ENCODE measurements around the gene NENF.

The NENF gene

DNA sequence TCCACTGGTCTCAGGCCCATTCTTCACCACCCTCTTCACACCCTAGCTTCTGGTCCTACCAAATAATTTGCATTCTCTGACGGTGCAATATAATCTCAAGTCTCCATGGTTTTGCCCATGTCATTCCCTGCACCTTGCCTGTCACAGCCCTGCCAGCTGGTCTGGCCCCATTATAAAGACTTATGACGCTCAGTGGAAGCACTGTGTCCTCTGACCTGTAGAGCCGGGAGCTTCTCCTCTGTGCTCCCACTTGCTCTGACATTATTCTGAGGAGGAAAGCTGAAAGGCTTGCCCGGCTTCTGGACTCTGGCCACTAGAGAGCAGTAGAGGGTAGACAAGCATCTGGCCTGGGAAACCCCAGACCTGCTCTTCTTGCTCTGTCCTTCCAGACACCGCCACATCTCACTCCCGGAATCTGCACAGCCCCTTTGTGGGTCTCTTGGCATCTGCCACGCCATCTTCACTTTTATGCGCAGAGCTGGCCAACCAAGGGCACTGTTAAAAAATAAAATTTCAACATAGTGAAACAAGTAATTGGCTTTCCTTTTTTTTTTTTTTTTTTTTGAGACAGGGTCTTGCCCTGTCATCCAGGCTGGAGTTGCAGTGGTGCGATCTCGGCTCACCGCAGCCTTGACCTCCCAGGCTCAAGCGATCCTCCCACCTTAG is 44.4 kb downstream of the NENF start:
- TF ChIP-seq CREB1 (IDR thresholded peaks at IDR 0.05; ENCODE audit: low read depth) (no peak), EP300 (IDR thresholded peaks at IDR 0.05; ENCODE audit: borderline replicate concordance) (no peak), EGR1 (IDR thresholded peaks at IDR 0.05) (no peak), TCF12 (IDR thresholded peaks at IDR 0.05; ENCODE audit: low read depth) (no peak), NFIC (IDR thresholded peaks at IDR 0.05) (peak; percentile 23; the same call in 1 of the 2 replicates), RAD21 (IDR thresholded peaks at IDR 0.05; ENCODE audit: low read depth) (peak; percentile 95)

DNA sequence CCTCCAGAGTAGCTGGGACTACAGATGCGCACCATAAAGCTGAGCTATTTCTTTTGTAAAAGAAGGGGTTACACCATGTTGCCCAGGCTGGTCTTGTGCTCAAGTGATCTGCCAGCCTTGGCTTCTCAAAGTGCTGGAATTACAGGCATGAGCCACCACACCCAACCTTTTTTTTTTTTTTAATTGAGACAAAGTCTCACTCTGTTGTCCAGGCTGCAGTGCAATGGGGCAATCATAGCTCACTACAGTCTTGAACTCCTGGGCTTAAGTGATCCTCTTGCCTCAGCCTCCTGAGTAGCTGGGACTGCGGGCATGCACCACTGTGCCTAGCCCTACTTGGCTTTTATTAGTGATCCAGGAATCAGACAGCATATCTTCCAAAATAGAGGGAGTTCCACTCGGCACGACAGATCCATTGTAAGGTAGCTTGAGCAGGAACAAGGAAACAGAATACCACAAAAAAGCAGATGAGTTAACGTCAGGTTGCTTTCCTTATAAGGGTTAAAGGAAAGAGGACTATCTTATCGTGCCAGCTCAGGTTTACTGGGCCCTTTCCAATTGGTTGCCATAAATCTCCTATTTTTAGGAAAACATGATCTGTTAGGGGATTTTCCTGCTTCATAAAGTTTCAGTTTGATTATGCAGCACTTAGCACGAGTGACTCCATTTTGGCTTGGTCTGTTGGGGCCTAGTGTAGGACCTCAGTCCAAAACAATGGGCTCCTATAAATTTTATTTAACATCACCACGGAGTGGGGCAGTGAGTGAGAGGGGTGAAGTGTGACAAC is 45.2 kb downstream of the NENF start:
- 0 out of 2 replicates have a peak, but pooled peaks have one; percentile 21 for TF ChIP-seq TEAD4 (IDR thresholded peaks at IDR 0.05)
- TF ChIP-seq YY1 (IDR thresholded peaks at IDR 0.05; ENCODE audit: low read depth), result peak; percentile 50; the same call in 1 of the 2 replicates
- TF ChIP-seq, protein P1, sequence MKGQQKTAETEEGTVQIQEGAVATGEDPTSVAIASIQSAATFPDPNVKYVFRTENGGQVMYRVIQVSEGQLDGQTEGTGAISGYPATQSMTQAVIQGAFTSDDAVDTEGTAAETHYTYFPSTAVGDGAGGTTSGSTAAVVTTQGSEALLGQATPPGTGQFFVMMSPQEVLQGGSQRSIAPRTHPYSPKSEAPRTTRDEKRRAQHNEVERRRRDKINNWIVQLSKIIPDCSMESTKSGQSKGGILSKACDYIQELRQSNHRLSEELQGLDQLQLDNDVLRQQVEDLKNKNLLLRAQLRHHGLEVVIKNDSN (IDR thresholded peaks at IDR 0.05), result no peak
- TF ChIP-seq CEBPB (IDR thresholded peaks at IDR 0.05), result no peak
- no peak for TF ChIP-seq CREB1 (IDR thresholded peaks at IDR 0.05; ENCODE audit: low read depth)
- TF ChIP-seq EGR1 (IDR thresholded peaks at IDR 0.05), result no peak
- TF ChIP-seq, protein P2, sequence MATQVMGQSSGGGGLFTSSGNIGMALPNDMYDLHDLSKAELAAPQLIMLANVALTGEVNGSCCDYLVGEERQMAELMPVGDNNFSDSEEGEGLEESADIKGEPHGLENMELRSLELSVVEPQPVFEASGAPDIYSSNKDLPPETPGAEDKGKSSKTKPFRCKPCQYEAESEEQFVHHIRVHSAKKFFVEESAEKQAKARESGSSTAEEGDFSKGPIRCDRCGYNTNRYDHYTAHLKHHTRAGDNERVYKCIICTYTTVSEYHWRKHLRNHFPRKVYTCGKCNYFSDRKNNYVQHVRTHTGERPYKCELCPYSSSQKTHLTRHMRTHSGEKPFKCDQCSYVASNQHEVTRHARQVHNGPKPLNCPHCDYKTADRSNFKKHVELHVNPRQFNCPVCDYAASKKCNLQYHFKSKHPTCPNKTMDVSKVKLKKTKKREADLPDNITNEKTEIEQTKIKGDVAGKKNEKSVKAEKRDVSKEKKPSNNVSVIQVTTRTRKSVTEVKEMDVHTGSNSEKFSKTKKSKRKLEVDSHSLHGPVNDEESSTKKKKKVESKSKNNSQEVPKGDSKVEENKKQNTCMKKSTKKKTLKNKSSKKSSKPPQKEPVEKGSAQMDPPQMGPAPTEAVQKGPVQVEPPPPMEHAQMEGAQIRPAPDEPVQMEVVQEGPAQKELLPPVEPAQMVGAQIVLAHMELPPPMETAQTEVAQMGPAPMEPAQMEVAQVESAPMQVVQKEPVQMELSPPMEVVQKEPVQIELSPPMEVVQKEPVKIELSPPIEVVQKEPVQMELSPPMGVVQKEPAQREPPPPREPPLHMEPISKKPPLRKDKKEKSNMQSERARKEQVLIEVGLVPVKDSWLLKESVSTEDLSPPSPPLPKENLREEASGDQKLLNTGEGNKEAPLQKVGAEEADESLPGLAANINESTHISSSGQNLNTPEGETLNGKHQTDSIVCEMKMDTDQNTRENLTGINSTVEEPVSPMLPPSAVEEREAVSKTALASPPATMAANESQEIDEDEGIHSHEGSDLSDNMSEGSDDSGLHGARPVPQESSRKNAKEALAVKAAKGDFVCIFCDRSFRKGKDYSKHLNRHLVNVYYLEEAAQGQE (IDR thresholded peaks at IDR 0.05; ENCODE audit: low read depth), result no peak
- no peak for TF ChIP-seq TCF12 (IDR thresholded peaks at IDR 0.05; ENCODE audit: low read depth)
- TF ChIP-seq TAF1 (IDR thresholded peaks at IDR 0.05; ENCODE audit: low read depth), result no peak
- TF ChIP-seq, protein P3, sequence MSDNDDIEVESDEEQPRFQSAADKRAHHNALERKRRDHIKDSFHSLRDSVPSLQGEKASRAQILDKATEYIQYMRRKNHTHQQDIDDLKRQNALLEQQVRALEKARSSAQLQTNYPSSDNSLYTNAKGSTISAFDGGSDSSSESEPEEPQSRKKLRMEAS (IDR thresholded peaks at IDR 0.05), result no peak

DNA sequence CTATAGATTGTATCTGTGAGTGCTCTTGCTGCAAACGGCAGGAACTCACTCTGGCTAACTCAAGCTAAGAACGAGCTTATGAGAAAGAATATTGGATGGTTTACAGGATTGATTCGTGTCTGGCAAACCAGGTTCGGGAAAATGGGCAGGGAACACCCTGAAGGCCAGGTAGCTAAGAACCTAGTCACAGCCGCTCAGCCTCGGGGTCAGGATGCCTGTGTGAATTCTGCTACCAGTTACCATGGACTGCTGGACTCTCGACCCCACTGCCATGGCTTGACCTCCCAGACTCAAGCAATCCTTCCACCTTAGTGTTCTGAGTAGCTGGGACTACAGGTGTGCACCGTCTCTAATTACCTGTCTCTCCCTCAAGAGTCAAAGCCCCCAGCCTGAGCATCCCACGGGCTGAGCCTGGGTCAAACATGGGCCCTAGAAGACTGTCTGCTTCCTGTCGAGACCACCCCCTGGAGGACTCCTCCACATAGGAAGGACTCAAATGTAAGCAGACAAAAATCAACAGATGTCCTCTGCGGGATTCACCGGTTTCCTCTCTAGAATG is 45.8 kb downstream of the NENF start:
- TF ChIP-seq, protein P3 (IDR thresholded peaks at IDR 0.05), result no peak
- TF ChIP-seq CEBPB (IDR thresholded peaks at IDR 0.05), result no peak
- no peak for TF ChIP-seq RAD21 (IDR thresholded peaks at IDR 0.05; ENCODE audit: low read depth)
- no peak for TF ChIP-seq TCF12 (IDR thresholded peaks at IDR 0.05; ENCODE audit: low read depth)
- no peak for TF ChIP-seq YY1 (IDR thresholded peaks at IDR 0.05; ENCODE audit: low read depth)
- no peak for TF ChIP-seq EGR1 (IDR thresholded peaks at IDR 0.05)
- TF ChIP-seq TEAD4 (IDR thresholded peaks at IDR 0.05), result no peak
- no peak for TF ChIP-seq TAF1 (IDR thresholded peaks at IDR 0.05; ENCODE audit: low read depth)
- TF ChIP-seq, protein P2 (IDR thresholded peaks at IDR 0.05; ENCODE audit: low read depth), result no peak
- TF ChIP-seq CREB1 (IDR thresholded peaks at IDR 0.05; ENCODE audit: low read depth), result no peak
- TF ChIP-seq, protein P1 (IDR thresholded peaks at IDR 0.05), result no peak
- no peak for TF ChIP-seq EP300 (IDR thresholded peaks at IDR 0.05; ENCODE audit: borderline replicate concordance)
- TF ChIP-seq FOXM1 (IDR thresholded peaks at IDR 0.05; ENCODE audit: borderline replicate concordance, low read depth), result no peak
- no peak for TF ChIP-seq NFIC (IDR thresholded peaks at IDR 0.05)
- TF ChIP-seq ZBTB7A (IDR thresholded peaks at IDR 0.05; ENCODE audit: low read depth), result no peak

DNA sequence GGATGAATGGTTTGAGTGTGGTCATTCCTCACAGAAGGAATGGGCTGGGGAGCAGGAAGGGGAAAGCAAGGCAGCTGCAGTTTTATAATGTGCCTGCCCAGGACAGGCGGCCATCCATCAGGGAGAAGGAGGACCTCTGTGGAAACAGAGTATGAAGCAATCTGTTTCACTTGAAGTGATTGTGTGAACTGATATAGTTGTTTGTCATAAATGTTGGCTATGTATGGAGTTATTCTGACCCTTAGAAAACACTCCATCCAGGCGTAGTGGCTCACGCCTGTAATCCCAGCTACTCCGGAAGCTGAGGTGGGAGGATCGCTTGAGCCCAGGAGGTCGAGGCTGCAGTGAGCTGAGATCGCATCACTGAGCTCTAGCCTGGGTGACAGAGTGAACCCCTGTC is 46.5 kb downstream of the NENF start:
- TF ChIP-seq, protein P2 (IDR thresholded peaks at IDR 0.05; ENCODE audit: low read depth), result no peak
- TF ChIP-seq EP300 (IDR thresholded peaks at IDR 0.05; ENCODE audit: borderline replicate concordance), result no peak
- TF ChIP-seq FOXM1 (IDR thresholded peaks at IDR 0.05; ENCODE audit: borderline replicate concordance, low read depth), result no peak
- no peak for TF ChIP-seq CREB1 (IDR thresholded peaks at IDR 0.05; ENCODE audit: low read depth)
- TF ChIP-seq NFIC (IDR thresholded peaks at IDR 0.05), result no peak
- TF ChIP-seq CEBPB (IDR thresholded peaks at IDR 0.05), result no peak
